ENCODE measurements around the gene CCNY.
"Not testable (repeated sequence)": the region's sequence is repeated elsewhere in the genome, so short reads cannot be mapped to it uniquely, and the experiment has no call there.

Gene CCNY

DNA sequence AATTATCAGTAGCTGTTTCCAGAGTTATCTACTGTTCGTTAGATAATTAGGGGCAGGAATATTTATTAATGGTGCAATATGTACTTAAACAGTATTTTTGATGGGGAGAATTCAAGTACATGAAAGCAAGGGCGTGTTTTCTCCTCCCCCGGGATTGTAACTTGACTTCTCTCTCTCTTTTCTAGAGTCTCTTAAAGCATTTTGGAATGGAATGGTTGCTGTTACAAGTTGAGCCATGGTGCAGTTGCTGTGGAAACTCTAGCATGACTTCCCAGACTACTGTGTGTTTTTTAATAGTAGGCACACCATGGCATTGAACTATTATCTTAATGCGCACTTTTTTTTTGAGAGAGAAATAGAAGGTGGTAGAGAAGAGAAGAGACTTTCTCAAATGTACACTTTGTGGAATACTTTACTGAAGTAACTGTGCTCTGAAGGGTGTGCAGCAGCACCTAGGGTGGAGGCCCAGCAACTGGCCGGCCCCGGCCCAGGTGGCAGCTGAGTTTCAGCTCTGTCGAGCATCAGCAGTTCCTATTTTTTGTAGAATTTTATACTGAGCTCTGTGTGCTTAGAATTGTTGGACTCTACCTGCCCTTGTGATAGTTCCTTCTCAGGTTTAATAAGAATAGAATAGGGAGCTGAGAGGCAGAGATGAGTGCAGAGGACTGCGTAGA, 64.4 kb downstream of the CCNY start:
- no peak for DNase-seq (ENCODE audit: low read depth in 2 of 3, low spot score in 2 of 3)

DNA sequence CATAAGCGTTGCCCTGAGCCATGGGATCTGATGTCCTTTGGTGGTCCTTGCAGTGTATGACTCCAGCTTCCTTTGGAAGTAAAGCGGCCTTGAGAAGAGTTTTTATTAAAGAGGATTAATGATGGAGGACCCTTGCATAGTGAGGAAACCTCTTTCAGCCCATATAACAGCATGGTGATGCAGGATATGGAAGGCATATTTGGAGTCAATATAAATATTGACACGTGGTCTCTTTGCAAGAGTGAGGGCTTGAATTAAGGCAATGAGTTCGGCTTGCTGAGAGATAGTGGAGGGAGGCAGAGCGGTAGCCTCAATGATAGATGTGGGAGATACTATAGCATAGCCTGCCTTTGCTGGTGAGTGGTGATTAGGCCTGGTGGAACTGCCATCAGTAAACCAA, 67.2 kb downstream of the CCNY start:
- DNase-seq (ENCODE audit: low read depth in 2 of 3, low spot score in 2 of 3): not testable (repeated sequence)

DNA sequence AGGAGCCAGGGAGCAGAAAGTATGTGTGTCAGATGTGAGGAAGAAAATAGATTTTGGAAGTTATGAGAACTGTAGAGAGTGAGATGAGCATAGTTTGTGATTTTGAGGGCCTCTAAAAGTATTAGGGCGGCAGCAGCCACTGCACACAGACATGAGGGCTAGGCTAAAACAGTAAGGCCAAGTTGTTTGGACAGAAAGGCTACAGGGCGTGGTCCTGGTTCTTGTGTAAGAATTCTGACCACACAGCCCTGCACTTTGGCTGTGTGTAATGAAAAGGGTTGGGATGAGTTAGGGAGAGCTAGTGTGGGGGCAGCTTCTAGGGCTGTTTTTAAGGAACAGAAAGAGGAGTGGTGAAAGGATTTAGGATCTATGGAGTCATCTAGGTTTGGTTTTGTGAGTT, 67.8 kb downstream of the CCNY start:
- DNase-seq (ENCODE audit: low read depth in 2 of 3, low spot score in 2 of 3): not testable (repeated sequence)

DNA sequence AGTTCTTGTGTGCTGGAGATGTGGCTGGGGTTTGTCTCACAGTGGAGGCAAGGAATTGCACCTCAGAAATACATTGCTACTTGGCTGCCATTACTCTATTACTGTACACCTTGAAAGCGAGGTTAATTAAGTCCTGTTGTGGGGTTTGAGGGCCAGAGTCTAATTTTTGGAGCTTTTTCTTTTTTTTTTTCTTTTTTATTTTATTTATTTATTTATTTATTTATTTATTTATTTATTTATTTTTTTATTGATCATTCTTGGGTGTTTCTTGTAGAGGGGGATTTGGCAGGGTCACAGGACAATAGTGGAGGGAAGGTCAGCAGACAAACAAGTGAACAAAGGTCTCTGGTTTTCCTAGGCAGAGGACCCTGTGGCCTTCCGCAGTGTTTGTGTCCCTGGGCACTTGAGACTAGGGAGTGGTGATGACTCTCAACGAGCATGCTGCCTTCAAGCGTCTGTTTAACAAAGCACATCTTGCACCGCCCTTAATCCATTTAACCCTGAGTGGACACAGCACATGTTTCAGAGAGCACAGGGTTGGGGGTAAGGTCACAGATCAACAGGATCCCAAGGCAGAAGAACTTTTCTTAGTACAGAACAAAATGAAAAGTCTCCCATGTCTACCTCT, 69.8 kb downstream of the CCNY start:
- DNase-seq (ENCODE audit: low read depth in 2 of 3, low spot score in 2 of 3): not testable (repeated sequence)

DNA sequence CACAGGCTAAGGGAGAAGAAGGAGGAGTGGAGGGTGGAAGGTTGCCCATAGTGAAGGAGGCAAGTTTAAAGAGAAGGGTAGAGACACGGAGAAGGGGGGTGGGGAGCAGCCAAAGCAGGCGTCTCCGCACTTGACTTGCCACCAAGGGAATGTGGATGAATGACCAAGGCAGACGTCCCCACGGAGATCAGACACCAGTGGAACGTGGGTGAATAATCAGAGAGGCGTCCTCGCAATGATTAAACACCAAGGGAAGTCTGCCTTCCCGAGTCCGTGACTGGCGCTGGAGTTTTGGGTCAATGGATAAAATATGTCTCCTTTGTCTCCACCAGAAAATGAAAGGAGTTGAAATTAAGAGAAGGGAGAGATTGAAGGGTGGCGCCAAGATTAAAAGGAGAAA, 71.4 kb downstream of the CCNY start:
- DNase-seq (ENCODE audit: low read depth in 2 of 3, low spot score in 2 of 3): not testable (repeated sequence)

DNA sequence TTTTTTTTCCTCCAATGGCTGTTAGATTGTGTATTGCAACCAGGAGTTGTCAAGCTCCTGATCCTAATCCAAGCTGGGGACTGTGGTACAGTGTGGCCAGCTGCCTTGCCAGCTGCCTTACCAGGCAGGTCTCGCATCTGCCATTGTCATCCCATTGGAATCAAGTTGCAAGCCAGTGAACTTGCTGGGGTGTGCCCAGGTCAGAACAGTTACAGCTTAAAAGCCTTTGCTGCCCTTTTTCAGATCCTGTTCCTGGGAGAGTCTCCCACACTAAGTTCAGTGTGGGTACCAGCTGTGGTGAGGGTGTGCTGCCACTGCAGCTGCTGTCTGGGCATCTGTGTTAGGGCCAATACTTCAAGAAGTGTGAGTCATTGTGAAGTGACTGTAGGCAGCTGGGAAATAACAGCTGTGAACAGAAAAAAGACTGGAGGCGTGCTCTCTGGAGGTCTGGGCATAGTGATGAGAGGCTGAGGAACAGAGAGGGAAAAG, 72.8 kb downstream of the CCNY start:
- DNase-seq (ENCODE audit: low read depth in 2 of 3, low spot score in 2 of 3): peak in 1 of 3 experiments; percentile 6

DNA sequence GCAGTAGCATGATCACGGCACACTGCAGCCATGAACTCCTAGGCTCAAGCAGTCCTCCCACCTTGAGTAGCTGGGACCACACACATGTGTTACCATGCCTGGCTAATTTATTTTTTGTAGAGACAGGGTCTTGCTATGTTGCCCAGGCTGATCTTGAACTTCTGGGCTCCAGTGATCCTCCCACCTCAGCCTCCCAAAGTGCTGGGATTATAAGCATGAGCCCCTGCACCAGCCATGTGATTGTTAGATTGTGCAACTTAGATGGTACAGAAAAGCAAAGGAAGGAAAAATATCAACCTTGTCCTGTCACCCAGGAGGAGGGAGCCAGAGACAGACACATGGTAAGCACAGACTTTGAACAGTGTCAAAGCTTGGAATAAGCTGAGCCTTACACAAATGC, 73.5 kb downstream of the CCNY start:
- DNase-seq (ENCODE audit: low read depth in 2 of 3, low spot score in 2 of 3): no peak

DNA sequence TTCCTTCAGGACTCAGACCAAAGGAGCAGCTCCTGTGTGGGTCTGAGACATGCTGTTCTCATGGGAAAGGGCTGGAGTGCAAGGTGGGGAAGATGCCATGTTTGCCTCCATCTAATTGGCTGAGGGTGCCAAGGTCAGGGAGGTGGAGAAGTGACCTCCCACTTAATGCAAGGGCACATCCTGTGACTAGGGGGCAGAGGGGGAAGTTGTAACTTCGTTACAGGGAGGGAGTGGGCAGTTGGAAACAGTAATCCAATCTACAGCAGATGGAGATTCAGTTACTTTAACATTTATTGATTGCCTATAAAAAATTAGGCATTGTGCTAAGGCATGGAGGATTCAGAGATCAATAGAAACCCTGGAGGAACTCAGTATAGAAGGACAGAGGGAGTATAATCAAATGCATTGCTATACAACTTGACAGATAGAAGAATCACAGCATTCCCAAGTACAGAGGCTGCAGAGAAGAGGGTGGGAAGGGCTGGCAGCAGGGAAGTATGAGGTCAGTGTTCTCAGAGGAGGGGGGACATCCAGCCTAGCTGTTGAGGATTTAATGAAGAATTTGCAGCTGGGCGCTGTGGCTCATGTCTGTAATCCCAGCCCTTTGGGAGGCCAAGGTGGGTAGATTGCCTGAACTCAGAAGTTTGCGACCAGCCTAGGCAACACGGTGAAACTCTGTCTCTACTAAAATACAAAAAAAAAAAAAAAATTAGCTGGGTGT, 75.9 kb downstream of the CCNY start:
- no peak for DNase-seq (ENCODE audit: low read depth in 2 of 3, low spot score in 2 of 3)

DNA sequence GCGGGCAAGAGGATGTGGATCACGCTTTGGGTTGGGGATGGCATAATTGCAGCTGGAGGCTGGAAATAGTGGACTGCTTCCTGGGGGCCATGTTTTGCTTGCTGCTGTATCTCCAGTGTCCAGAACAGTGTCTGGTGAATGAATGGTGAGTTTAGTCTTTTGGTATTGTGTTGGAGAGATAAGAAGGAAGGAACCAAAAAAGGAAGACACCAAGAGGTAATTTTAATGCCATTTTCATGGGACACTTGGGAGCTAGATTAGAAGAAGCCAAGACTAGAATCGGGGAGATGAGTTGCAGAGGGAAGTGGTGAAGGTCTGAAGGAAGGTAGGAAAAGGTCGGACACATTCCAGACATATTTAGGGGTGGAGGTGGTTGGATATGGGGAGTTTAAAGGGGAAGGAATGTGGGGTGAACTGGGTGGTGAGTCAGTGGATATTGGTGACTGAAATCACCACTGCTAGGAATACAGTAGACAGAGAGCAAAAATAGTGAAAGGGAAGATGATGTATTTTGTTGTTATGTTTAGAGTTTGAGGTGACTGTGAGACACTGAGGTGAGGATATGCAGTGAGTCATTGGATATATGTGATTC, 76.7 kb downstream of the CCNY start:
- DNase-seq (ENCODE audit: low read depth in 2 of 3, low spot score in 2 of 3): no peak

DNA sequence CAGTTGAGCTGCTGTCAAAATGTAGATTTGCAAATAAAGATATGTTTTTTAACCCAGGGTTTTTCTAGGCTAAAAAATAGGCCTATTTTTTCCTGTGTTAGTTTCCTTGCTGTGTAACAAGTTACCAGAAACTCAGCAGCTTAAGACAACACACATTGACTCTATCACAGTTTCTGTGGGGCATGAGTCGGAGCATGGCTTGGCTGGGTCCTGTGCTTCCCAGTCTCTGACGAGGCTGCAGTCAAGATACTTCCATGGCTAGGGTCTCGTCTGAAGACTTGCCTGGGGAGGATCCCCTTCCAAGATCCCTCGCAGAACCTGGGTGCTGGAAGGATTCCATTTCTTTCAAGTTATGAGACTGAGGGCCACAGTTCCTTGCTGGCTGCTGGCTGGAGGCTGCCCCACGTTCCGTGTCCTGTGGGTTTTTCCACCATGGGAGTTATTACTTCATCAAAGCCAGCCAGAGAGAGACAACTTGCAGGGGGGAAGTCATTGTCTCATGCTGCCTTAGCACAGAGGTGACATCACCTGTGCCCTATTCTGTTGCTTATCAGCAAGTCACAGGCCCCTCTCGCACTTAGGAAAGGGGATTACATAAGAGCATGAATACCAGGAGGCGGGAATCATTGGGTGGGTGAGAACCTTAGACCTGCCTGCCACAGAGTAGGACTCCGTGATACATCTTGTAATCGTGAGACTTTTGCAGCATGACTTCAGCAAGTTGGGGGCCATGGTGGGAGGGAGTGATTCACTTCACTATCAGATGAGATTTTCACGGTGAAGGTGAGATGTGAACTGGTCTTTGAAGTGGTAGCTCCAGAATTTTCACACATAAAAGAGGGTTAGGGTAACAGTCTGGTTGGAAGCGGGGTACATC, 77.9 kb downstream of the CCNY start:
- peak in 1 of 3 experiments; percentile 19 for DNase-seq (ENCODE audit: low read depth in 2 of 3, low spot score in 2 of 3)

DNA sequence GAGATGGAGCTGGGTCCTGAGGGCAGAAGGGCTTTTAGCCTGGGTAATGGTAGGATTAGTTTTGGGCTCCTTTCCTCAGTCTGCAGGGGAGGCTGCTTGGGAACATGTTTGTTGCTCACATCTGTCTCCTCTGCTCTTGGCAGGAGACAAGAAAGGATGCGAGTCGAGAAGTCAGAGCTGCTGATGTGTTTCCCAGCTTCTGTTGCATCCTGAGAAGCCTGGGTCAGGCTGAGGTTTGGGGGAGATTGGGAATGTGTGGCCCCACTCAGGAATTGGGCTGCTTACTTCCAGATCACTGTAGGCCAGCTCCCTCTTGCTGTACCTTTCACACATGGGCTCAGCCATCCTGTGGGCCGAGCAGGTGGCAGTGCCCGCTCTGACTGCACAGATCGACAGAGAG, 79.2 kb downstream of the CCNY start:
- DNase-seq (ENCODE audit: low read depth in 2 of 3, low spot score in 2 of 3): no peak

DNA sequence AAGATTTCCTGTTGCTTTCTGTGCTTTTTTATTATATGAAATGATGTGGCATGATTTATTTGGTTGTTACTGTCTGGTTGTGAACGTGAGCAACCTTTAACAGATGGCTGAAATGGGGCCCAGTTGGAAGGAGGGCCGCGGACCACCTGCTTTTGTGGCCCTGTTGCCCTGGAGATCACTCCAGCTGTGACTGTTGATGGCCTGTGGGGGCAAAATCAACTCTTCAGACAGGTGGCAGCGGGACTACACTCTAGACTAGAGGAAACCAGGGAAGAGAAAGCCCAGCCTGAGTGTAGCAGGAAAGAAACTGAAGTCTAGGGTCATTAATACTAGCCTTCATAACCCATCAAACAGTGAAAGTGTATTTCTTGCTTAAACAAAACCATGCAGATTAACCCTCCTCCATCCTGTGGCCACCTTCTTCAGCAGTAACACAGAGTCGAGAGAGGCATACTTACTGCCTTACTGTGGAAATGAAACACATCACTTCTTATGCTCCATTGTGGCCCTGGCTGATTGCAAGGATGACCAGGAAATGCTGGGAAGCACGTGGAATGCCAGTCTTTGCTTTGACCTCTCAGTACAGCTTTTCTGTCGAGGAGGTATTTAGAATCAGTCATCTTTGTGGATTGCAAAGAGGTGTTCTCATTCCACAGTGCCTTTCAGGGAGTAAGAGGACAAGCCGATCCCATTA, 80.5 kb downstream of the CCNY start:
- DNase-seq (ENCODE audit: low read depth in 2 of 3, low spot score in 2 of 3): no peak

DNA sequence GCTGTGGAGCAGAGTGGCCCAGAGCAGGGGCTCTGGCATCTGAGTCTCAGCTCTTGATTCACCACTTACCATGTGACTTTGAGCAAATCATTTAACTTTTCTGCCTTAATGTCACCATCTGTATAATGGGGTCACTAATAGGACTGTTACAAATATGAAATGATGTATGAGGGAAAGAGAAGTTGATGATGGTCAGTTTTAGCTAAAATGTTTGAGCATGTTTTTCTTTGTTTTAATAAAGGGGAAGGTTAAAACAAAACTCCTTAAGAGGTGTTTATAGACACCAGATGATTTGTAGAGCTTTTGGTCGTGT, 81.0 kb downstream of the CCNY start:
- DNase-seq (ENCODE audit: low read depth in 2 of 3, low spot score in 2 of 3): no peak

DNA sequence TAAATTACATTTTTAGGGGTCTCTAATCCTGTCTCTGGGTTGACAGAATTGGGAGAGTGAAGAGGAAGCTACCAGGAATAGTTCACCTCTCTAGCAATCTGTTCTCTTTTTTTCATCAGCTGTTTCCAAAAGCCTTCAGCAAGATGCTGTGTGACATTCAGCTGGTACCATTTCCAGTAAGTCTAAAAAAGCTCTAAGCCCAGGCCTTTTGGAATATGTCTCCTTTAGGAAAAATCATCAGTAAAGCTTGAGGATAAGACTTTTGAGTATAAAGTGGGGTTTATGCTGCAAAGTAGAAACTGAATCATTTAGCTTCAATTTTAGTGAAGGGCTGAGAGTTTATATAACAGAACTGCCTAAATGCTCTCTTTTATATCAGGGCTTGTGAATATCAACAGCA, 81.5 kb downstream of the CCNY start:
- DNase-seq (ENCODE audit: low read depth in 2 of 3, low spot score in 2 of 3): no peak

DNA sequence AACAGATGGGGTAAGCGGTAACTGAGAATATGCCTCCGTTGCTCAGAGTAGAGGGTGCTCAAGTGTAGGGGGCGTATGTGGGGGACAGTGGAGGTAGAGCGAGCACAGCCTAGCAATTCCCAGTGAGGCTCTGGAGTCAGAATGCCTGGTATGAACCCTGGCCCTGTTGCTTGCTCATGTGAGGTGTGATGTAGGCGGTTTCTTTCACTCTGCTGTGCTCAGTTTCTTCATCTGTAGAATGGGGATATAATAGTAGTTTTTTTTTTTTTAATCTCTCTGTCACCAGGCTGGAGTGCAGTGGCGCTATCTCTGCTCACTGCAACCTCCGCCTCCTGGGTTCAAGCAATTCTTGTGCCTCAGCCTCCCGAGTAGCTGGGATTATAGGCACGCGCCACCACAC, 82.3 kb downstream of the CCNY start:
- not testable (repeated sequence) for DNase-seq (ENCODE audit: low read depth in 2 of 3, low spot score in 2 of 3)

DNA sequence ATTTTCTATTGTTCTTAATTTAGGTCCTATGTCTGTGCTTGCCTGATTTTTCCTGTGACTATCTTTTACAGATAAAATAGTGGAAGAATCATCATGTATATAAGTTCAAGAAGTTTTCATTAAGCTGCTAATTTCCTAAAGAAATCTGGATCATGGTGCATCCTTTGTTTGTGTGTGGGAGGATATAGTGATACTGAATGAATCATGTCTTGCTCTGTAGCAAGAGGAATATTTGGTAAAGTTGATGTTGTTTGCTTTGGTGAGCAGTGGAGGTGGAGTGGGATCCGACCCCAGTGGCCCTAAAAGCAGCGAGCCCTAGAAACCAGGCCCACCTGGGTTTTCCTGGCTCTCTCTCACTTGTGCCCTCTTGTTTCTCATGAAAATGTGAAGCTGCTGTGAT, 83.7 kb downstream of the CCNY start:
- no peak for DNase-seq (ENCODE audit: low read depth in 2 of 3, low spot score in 2 of 3)

DNA sequence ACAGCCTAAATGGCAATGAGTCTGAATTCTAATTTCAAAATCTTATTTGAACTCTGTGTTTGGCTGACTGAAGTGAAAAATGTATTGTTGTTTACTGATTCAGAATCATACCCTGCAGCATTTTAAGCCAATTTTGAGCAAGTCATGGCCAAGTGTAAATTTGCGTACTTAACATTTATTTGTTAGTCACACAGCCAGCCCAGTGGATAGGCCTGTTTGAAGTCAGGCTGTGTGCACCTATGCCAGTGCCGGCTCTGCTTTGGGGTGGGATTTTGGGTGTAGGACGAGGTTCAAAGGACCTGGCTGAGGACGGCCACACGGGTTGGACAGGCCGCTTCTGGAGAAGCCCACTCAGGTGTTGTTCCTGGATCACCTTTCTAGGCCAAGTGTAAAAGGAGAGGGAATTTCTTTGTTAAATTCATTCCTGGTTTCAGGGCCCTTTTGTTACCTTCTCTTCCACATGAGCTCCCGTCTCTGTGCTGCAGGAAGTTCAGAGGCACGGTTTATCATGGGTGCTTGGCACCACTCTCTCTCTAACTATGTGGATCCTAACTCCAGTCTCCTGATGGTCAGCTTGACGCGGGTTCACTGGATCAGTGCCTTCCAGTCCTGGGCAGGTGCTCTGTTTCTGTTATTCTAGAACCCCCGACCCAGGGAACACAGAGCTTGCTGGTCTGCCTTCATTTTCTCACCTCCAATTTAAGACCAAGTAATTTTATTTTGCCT, 84.7 kb downstream of the CCNY start:
- DNase-seq (ENCODE audit: low read depth in 2 of 3, low spot score in 2 of 3): no peak

DNA sequence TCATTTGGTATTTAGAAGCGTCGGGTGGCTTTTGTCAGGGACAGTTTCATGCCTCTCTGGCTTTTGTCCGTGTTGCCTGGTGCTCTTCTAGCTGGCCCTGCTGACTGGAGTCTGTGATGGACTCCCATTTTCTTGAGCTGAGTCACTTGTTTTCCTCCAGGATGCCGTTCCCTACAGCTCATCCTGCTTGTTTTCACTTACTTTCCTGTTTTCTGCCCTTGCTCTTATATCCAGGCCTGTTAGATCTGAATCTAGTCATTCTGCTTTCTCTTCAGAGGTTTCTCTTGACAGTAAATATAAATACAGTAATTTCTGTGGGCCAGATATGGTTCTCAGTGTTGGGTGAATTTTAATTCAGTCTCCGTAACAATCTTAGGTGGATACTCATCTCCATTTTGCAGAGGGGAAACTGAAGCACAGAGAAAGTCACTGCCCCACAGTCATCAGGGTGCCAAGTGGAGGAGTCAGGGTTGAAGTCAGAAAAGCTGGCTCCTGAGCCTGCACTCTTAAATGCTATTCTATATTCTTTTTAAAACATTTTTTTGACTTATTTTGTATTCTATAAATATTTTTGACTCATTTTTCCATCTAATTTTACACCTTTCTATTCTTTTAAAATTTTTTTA, 85.4 kb downstream of the CCNY start:
- no peak for DNase-seq (ENCODE audit: low read depth in 2 of 3, low spot score in 2 of 3)

DNA sequence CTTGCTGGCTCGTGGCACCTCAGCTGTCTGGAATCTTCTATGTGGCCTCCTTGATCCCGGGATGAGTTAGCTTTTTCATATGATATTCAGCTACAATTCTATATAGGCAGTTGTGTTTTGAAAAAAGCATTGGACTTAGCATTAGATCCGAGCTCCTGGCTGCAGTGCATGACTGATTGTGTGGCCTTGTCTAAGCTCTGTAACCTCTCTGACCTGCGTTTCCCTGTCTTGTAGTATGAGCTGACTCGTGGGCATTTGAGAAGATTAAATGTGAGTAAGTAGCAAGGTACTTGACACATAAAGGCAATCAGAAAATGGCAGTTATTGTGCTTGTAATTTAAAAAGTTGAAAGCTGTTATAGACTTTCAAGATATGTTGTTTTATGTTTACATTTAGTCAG, 85.9 kb downstream of the CCNY start:
- DNase-seq (ENCODE audit: low read depth in 2 of 3, low spot score in 2 of 3): no peak

All from activated CD8-positive, alpha-beta memory T cell treated with anti-CD3 and anti-CD28 coated beads for 48 hours (primary cell).